ENCODE measurements around the gene ANXA11.

DNA sequence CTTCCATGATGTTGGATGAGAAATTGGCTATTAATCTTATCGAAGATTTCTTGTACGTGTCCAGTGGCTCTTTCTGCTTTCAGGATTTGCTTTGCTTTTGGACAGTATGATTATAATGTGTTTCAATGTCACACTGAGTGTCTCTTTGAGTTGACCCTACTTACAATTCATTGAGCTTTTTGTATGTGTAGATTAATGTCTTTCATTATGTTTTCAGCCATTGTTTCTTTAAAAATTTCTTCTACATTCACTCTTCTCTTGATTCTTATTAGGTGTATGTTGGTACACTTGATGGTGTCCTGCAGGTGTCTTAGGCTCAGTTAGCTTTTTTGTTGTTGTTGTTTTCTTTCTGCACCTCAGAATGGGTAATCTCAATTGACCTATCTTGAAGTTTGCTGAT, 56.2 kb downstream of the ANXA11 start:
- TF ChIP-seq POLR2A (IDR thresholded peaks at IDR 0.05; ENCODE audit: low read length): no peak
- no peak for TF ChIP-seq RFX5 (IDR thresholded peaks at IDR 0.05)
- TF ChIP-seq, protein P1, sequence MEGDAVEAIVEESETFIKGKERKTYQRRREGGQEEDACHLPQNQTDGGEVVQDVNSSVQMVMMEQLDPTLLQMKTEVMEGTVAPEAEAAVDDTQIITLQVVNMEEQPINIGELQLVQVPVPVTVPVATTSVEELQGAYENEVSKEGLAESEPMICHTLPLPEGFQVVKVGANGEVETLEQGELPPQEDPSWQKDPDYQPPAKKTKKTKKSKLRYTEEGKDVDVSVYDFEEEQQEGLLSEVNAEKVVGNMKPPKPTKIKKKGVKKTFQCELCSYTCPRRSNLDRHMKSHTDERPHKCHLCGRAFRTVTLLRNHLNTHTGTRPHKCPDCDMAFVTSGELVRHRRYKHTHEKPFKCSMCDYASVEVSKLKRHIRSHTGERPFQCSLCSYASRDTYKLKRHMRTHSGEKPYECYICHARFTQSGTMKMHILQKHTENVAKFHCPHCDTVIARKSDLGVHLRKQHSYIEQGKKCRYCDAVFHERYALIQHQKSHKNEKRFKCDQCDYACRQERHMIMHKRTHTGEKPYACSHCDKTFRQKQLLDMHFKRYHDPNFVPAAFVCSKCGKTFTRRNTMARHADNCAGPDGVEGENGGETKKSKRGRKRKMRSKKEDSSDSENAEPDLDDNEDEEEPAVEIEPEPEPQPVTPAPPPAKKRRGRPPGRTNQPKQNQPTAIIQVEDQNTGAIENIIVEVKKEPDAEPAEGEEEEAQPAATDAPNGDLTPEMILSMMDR (IDR thresholded peaks at IDR 0.05): no peak
- no peak for TF ChIP-seq JUN (IDR thresholded peaks at IDR 0.05)

Data from A549 (cell line).